Renal cortex interstitium (tissue), 11 donors: Measurements from ENCODE around the gene BRD2. TPM values are rescaled to one million over a fixed set of nuclear protein-coding genes. Genes with fewer than 3 reads are reported as not detected.

ENCODE experiments used
- DNase-seq, 11 donors: peaks; one replicate each; pipeline ENCODE4 v3.0.0-alpha.2; 2013; ENCODE audit warnings: low read depth in 9 of 11, low spot score in 4 of 11; ENCODE audit errors: extremely low read depth in 1 of 11
- polyA plus RNA-seq, 3 donors: library from polyadenylated mRNA; unstranded; fragments of 120-200 nt; gene quantifications; one replicate each; pipeline ENCODE4 v1.2.1, GENCODE V29; 2013; ENCODE audit not compliant: insufficient read length in 3 of 3

The BRD2 gene
- polyA plus RNA-seq, 3 donors: 298 to 338 (median 312) TPM

- no peak for DNase-seq
Observed at GRCh38 chr6:32979720-32980487, 11.5 kb downstream of the BRD2 start.

- DNase-seq: no peak
Observed at GRCh38 chr6:32980488-32981038, 12.2 kb downstream of the BRD2 start.

DNA sequence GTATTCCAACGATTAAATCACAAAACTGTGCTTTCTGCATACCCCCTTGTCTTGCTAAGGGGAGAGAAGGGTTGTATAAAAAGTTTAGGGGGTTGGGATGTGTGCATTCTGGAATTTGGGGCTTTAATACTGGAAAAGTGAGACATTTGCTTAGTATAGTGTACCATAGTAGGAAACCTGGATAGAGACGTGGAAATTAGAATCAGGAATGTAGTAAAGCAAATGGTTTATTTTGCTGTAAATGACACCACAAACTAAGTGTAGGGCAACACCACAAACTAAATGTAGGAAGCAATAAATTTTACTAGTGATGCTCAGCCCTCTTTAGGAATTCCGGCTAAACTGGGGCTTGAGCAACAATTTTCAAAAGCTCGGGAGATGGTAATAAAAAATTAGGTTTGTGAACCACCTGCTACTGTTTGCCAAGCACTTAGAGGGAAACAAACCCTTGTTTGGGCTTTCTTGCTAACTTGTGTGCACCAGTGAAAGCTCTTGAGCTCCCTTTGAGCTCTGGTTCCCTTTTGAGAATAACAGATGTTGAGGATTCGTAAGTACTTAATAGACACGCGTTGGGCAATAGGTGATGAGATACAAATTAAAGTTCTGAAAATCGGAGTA, 13.8 kb downstream of the BRD2 start:
- no peak for DNase-seq

GRCh38 chr6:32982702-32983492, 14.5 kb downstream of the BRD2 start:
- no peak for DNase-seq

DNA sequence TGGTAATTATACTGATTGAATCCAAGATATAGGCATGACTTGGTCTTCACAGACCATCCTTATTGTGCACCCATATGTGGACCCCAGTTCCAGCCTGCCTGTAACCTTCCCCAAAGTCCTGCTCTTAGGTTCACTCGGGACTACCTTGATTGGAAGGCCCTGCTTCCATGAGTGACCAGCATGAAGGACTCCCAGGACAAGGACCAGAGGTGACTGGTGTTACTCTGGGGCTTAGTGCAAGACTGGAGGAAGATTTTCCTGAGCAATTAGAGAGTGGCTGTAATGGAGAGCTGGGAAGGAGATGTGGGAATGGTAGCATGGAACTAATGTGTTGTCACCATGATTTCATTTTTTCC, 15.1 kb downstream of the BRD2 start:
- DNase-seq: no peak

GRCh38 chr6:32983964-32984621, 15.7 kb downstream of the BRD2 start:
- DNase-seq: no peak

DNA sequence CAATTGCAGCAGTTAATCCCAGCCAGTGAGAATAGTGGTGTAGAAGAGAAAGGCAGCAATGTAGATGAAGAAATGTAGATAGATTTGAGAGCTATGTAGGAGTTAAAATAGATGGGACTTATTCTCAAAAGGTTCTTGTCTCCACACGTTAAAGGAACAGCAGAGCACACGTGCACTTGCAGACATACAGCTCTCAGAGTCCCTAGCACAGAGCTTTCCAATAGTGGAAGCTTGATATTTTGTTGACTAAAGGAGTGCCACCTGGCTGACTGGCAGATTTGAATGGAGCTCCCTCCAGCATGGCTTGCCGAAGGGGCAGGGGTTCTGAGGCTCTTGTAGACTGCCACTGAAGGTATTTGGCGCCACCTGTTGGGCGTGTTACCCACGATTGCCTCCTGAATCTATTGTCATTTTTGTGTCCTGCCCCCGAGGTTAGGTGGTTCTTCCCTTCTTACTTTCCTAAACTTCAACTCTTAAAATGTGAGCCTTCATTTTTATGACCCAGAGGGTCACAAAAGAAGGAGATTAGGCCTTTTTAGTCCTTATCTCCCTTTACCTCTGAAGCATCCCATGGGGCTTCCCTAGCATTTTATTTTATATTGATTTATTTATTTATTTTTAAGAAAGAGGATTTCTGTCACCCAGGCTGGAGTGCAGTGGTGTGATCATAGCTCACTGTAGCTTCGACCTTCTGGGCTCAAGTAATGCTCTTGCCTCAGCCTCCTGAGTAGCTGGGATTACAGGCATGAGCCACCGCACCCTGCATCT, 16.4 kb downstream of the BRD2 start:
- peak in 9 of 11 donors; percentile 67 to 84 (median 79) for DNase-seq

DNA sequence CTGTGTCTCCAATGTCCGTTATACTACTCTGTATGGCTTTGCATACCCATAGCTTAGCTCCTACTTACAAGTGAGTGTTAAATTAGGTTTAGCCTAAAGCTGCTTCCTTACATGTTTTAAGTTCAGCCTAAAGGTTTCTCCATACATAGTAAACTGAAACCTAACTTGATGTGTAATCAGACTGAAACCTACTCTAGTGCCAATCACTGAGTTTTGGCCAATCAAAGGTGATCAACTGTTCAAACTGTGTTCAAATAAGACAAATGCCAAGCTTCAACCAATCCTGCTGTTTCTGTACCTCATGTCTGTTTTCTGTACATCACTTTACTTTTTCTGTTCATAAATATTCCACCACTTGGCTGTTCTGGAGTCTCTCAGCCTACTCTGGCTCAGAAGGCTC, 21.0 kb downstream of the BRD2 start:
- no peak for DNase-seq

GRCh38 chr6:32991972-32992371, 23.6 kb downstream of the BRD2 start:
- DNase-seq: no peak

- DNase-seq: no peak
Observed at GRCh38 chr6:32993363-32993973, 25.1 kb downstream of the BRD2 start.

GRCh38 chr6:32995448-32995847, 27.1 kb downstream of the BRD2 start:
- no peak for DNase-seq

- DNase-seq: peak in 2 of 11 donors; percentile 22 to 33
Observed at GRCh38 chr6:33000055-33000454, 31.7 kb downstream of the BRD2 start.

DNA sequence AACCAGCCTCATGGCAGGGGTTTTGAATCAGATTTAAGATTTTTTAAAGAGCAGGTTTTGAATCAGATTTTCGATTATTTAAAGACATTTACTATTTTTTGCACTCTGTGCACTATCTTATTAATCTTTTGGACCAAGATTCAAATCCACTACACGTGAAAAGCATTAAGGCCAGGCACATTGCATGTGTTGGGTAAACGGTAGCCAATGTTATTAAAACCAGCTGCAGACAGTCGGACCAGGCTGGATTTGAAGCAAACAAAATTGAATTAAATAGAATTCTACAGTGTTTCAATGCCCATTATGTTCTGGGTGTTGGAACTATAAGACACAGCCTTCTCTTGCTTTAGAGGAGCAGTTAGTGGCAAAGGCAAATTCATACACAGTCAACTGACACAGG, 33.3 kb downstream of the BRD2 start:
- DNase-seq: no peak

GRCh38 chr6:33004940-33005339, 36.5 kb downstream of the BRD2 start:
- no peak for DNase-seq

DNA sequence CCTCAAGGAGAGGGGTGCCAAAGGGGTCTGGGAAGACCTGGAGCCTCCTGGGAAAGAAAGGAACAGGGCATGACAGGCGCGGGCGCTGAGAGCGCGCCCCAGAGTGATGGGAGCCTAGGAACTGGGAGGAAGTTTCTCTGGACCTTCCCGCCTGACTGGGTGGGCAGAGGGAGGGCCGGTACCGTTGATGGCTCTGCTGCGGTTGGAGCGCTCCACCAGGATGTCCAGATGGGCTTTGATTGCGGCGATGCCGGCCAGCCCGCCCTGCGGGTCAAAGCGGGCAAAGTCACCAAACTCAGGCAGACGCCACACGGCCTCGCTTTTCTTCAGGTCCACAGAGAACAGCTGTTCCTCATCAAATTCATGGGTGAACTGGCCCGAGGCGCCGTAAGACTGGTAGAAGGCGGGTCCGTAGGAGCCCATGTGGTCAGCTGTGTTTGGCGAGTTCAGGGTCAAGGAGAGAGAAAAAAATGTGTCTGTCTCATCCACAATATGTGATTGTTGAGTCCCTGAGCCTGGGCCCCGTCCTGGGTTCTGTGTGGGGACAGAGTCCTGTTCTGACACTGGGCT, 39.5 kb downstream of the BRD2 start:
- DNase-seq: no peak

DNA sequence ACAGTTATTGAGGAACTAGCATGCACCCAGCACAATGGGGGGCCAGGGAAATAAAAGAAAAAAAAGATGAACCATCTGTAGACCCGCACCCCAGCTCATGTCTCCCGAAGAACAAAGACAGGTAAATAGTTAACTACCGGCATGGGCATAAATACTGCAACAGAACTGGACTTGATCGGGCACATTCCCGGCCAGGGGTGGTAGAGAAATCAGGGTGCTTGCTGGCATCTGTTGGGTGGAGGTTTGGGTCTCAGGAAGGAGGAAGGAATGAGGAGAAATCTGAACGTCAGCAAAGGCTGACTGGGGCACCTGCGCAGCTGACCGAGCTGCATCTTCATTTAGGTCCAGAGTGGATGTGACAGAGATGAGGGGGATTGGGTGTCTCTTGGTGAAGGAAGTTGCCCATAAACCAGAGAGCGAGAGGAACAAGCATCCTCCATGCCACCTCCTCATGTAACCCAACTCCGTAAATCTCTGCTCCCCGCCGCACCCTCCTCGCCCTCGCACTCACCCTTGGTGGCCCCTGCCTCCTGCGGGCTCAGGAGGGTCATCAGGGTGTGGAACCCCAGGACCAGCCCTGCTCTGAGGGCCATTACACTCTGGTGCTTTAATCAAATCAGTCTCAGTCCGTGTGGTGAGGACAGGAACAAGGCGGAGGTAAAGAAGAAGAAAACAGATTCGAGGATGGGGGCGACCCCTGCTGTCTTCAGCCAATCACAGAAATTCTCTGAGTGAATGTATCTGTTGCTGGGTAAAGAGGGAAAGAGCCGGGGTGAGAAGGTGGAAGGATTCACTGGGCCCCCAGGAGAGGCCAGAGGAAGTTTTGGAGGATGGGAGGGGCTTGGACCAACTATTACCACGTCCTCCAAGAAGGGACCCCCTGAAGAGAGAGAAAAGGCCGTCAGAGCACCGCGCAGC, 40.8 kb downstream of the BRD2 start, which contains the start of gene HLA-DOA:
HLA-DOA (minus strand) TSS at position 648 of the 918 bp plus-strand sequence.
- DNase-seq: peak in 4 of 11 donors; percentile 39 to 57 (median 48)

DNA sequence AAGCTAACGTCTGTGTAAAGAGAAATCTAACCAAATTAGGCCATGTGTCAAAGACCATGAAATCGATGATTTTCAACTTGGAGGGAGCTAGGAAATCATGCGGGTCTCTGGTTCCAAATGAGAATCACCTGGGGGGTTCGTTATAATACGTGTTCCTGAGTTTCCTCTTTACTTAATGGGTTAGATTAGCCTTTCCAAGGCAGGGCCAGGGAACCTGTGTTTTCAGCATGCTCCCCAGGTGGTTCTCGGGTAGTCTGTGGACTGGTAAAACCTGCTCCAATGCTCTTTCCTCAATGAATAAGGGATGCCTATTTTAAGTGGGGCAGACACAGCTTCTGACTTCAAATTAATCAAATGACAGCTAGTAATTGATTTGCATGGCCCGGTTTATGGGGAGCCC, 42.0 kb downstream of the BRD2 start:
- DNase-seq: no peak
